BLaER1 treated with 17β-estradiol and CSF1 and Interleukin-3, amounts not matched to agents 10 nM and 100 nM (cell line): ENCODE data around the gene MRPL4.

Source experiments
- H3K27ac ChIP-seq, 11 experiments: shearing (Covaris generic); formaldehyde crosslinking; 2 replicates each; pipeline ENCODE4 v1.8.1; 2022
- H3K27me3 ChIP-seq, 11 experiments: shearing (Covaris generic); formaldehyde crosslinking; 2 replicates each; pipeline ENCODE4 v1.8.1; 2022
- H3K36me3 ChIP-seq, 11 experiments: shearing (Covaris generic); formaldehyde crosslinking; 2 replicates each; pipeline ENCODE4 v1.8.1; 2022
- H3K4me1 ChIP-seq, 10 experiments: shearing (Covaris generic); formaldehyde crosslinking; 2 replicates each; pipeline ENCODE4 v1.8.1; 2022
- H3K4me2 ChIP-seq, 11 experiments: shearing (Covaris generic); formaldehyde crosslinking; 2 replicates each; pipeline ENCODE4 v1.8.1; 2022
- H3K4me3 ChIP-seq, 10 experiments: shearing (Covaris generic); formaldehyde crosslinking; 2 replicates each; pipeline ENCODE4 v1.8.1; 2022
- H3K9ac ChIP-seq, 11 experiments: shearing (Covaris generic); formaldehyde crosslinking; 2 replicates each; pipeline ENCODE4 v1.8.1; 2022
- H3K9me3 ChIP-seq, 11 experiments: shearing (Covaris generic); formaldehyde crosslinking; replicated peaks in 1 of 11; 2 replicates each; pipeline ENCODE4 v1.8.1; 2022
- H4K20me1 ChIP-seq, 11 experiments: shearing (Covaris generic); formaldehyde crosslinking; 2 replicates each; pipeline ENCODE4 v1.8.1; 2022
- Cebpa-rat ChIP-seq, 11 experiments: shearing (Covaris generic); IDR thresholded peaks; 2 replicates each; pipeline ENCODE4 v1.8.1; 2022

The MRPL4 gene

DNA sequence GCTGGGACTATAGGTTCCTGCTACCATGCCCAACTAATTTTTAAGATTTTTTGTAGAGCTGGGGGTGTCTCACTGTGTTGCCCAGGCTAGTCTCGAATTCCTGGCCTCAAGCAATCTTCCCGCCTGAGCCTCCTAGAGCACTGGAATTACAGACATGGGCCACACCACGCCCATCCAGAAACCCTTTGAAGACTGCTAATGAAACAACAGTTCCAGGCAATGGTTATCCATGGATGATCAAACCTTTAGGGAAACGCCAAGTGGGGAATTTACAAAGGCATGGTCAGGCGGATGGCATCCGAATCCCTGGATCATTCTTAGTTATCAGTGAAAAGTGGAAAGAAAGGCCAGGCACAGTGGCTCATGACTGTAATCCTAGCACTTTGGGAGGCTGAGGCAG is 40.3 kb upstream of the MRPL4 start:
- peaks cover 7 to 66% (median 34%) of the 10 kb centered on the region in 10 experiments; a peak in 19 of 20 replicates for H3K4me1 ChIP-seq
- no peak overlapping the region for H3K4me3 ChIP-seq
- H3K27ac ChIP-seq, result peak overlapping the region in 6 of 11 experiments; percentile 32 to 86 (median 52); a peak in 10 of 22 replicates
- peaks cover 0 to 9% (median 7%) of the 10 kb centered on the region in 11 experiments; a peak in 8 of 22 replicates for H3K9me3 ChIP-seq
- H3K4me2 ChIP-seq, result peak overlapping the region in 8 of 11 experiments; percentile 30 to 89 (median 56); a peak in 14 of 22 replicates
- peaks cover 0 to 6% (median 0%) of the 10 kb centered on the region in 11 experiments; a peak in 6 of 22 replicates for H3K36me3 ChIP-seq
- peak overlapping the region in 4 of 11 experiments; percentile 2 to 51 (median 32); a peak in 6 of 22 replicates for H3K9ac ChIP-seq
- no peak for TF ChIP-seq Cebpa-rat (IDR thresholded peaks at IDR 0.05)
- peaks cover 0 to 4% (median 0%) of the 10 kb centered on the region in 11 experiments; a peak in 1 of 22 replicates for H4K20me1 ChIP-seq
- no peaks in the 10 kb centered on the region for H3K27me3 ChIP-seq

DNA sequence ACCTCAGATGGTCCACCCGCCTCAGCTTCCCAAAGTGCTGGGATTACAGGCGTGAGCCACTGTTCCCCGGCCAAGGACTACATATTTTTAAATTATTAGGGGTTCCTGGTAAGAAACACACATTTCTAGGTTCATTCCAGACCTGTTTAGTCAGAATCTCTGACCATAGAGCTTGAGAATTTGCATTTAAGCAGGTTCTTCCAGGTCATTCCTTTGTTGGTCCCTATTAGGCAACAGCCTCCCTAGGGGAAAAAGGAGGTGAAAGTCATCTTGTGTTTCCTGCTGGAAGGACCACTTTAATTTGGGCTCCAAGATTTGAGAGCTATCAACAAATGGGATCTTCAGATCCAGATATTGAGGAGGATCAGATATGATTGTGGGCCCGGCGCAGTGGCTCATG is 37.2 kb upstream of the MRPL4 start:
- Histone ChIP-seq H3K4me1 (peaks cover 1 to 47% (median 24%) of the 10 kb centered on the region in 10 experiments; a peak in 17 of 20 replicates), H4K20me1 (peaks cover 0 to 7% (median 0%) of the 10 kb centered on the region in 11 experiments; a peak in 3 of 22 replicates), H3K4me2 (no peak overlapping the region), H3K27ac (no peak overlapping the region), H3K4me3 (no peak overlapping the region), H3K9me3 (no peaks in the 10 kb centered on the region), H3K36me3 (peaks cover 0 to 27% (median 10%) of the 10 kb centered on the region in 11 experiments; a peak in 10 of 22 replicates), H3K27me3 (no peaks in the 10 kb centered on the region), H3K9ac (no peak overlapping the region)
- TF ChIP-seq Cebpa-rat (IDR thresholded peaks at IDR 0.05), result no peak

DNA sequence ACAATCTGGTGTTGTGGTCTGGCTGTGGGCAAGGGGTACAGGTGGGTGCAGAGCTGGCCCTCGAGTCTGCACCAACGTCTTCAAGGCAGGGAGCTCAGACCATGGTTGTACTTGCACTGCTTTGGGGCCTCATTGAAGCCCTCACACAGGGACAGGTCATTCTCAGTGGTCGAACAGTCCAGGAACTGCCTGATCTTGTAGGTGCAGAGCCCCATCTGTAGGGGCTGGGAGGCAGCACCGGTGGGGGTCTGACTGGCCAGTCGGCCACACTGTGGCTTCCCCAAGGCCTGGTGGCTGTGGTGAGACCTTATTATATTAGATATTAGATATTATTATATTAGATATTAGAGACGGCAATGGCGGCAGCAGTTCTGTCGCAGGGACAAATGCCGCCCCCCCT is 34.9 kb upstream of the MRPL4 start:
- no peak for TF ChIP-seq Cebpa-rat (IDR thresholded peaks at IDR 0.05)
- Histone ChIP-seq H3K4me1 (peaks cover 10 to 49% (median 24%) of the 10 kb centered on the region in 10 experiments; a peak in 18 of 20 replicates), H3K4me2 (no peak overlapping the region)

DNA sequence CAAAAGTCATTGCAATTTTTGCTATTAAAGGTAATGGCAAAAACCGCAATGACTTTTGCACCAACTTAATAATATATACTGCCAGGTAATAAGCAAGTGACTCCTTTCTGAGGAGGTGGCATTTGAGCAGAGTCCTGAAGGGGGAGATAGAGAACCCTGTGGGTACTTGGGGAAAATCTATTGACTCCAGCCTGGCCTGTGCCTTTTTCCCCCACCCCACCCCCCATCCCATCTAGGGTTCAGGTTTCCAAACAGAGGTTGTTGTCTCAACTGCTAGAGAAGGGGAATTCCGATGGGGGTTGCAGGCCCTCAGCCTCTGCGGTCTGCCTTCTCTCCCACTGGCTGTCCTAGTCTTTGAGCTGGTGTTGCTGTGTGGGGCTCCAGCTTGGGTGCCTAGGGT is 32.3 kb upstream of the MRPL4 start:
- H3K9me3 ChIP-seq, result no peaks in the 10 kb centered on the region
- peaks cover 8 to 62% (median 36%) of the 10 kb centered on the region in 11 experiments; a peak in 21 of 22 replicates for H3K36me3 ChIP-seq
- peaks cover 19 to 57% (median 34%) of the 10 kb centered on the region in 10 experiments for H3K4me1 ChIP-seq
- no peak for TF ChIP-seq Cebpa-rat (IDR thresholded peaks at IDR 0.05)
- H3K27ac ChIP-seq, result peak overlapping the region in 4 of 11 experiments; percentile 23 to 44 (median 34); a peak in 4 of 22 replicates
- H4K20me1 ChIP-seq, result peaks cover 0 to 49% (median 8%) of the 10 kb centered on the region in 11 experiments; a peak in 14 of 22 replicates
- H3K4me3 ChIP-seq, result no peak overlapping the region
- H3K9ac ChIP-seq, result no peak overlapping the region; a peak in 1 of 22 replicates
- peak overlapping the region in 7 of 11 experiments; percentile 10 to 59 (median 19); a peak in 9 of 22 replicates for H3K4me2 ChIP-seq
- no peaks in the 10 kb centered on the region for H3K27me3 ChIP-seq

More for the DNA sequence above, 34.9 kb upstream of the MRPL4 start:
- Histone ChIP-seq H3K36me3 (peaks cover 0 to 40% (median 20%) of the 10 kb centered on the region in 11 experiments; a peak in 11 of 22 replicates), H4K20me1 (peaks cover 0 to 25% (median 4%) of the 10 kb centered on the region in 11 experiments; a peak in 7 of 22 replicates), H3K27ac (no peak overlapping the region), H3K27me3 (no peaks in the 10 kb centered on the region), H3K4me3 (no peak overlapping the region), H3K9ac (no peak overlapping the region), H3K9me3 (no peaks in the 10 kb centered on the region)

DNA sequence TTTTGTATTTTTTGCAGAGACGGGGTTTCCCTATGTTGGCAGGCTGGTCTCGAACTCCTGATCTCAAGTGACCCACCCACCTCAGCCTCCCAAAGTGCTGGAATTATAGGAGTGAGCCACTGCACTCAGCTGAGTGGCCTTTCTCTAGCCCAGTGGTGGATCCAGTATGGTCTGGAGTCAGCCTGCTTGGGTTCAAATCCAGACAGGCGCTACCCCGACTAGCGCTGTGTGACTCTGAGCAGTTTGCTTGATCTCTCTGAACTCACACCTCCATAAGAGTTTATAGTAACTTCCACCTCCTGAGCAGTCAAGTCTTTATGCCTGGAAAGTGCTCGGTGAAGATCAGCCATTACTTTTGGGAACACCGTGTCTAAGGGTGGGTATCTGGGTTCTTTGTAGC is 31.3 kb upstream of the MRPL4 start:
- Histone ChIP-seq H3K36me3 (peaks cover 12 to 68% (median 45%) of the 10 kb centered on the region in 11 experiments; a peak in 21 of 22 replicates), H4K20me1 (peaks cover 0 to 59% (median 17%) of the 10 kb centered on the region in 11 experiments; a peak in 17 of 22 replicates), H3K4me3 (no peak overlapping the region), H3K4me1 (peaks cover 19 to 61% (median 34%) of the 10 kb centered on the region in 10 experiments), H3K9ac (0 out of 22 replicates have a peak overlapping the region, but pooled peaks of 1 of the 11 experiments have one; percentile 29), H3K4me2 (peak overlapping the region in 3 of 11 experiments; percentile 56 to 71 (median 68); a peak in 6 of 22 replicates), H3K9me3 (no peaks in the 10 kb centered on the region), H3K27ac (peak overlapping the region in 5 of 11 experiments; percentile 21 to 44 (median 35); a peak in 5 of 22 replicates), H3K27me3 (no peaks in the 10 kb centered on the region)
- TF ChIP-seq Cebpa-rat (IDR thresholded peaks at IDR 0.05), result no peak

DNA sequence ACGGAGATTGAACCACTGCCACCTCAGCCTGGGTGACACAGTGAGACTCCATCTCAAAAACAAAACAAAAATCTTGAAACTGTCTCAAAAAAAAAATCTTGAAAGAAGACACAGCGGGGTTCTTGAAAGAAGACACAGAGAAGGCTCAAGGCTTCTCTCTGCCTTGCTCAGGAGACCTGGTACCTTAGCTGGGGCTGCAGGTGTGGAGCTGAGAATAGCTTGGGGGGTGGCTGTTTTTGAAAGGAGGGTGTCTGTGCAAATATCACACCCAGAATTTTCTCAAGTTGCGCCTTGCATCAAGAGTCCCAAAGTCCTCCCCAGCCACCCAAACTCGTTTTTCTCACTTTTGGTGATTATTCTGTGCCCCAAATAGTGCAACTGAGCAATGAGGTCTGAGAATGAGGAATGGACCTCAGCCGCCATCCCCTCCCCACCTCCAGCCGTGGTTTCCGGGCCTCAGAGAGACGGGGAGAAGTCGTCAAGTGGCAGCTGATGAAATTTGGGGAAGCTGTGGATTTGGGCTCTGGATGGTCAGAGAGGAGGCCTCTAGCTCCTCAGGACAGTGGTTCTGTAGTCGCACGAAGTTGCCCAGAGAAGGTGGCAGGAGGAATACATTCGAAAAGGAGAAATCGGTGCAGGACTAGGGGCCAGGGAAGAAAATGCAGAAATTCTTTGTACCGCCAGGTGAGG is 29.7 kb upstream of the MRPL4 start:
- peaks cover 14 to 65% (median 41%) of the 10 kb centered on the region in 11 experiments; a peak in 21 of 22 replicates for H3K36me3 ChIP-seq
- no peak for TF ChIP-seq Cebpa-rat (IDR thresholded peaks at IDR 0.05)
- H3K9me3 ChIP-seq, result no peaks in the 10 kb centered on the region
- H4K20me1 ChIP-seq, result peaks cover 2 to 74% (median 30%) of the 10 kb centered on the region in 11 experiments; a peak in 17 of 22 replicates
- peaks cover 22 to 75% (median 45%) of the 10 kb centered on the region in 10 experiments for H3K4me1 ChIP-seq
- H3K27me3 ChIP-seq, result no peaks in the 10 kb centered on the region
- H3K4me3 ChIP-seq, result no peak overlapping the region
- peak overlapping the region in 5 of 11 experiments; percentile 0 to 49 (median 20); a peak in 6 of 22 replicates for H3K27ac ChIP-seq
- peak overlapping the region in 3 of 11 experiments; percentile 26 to 33 (median 31); a peak in 4 of 22 replicates for H3K9ac ChIP-seq
- H3K4me2 ChIP-seq, result peak overlapping the region; percentile 2 to 83 (median 41); a peak in 19 of 22 replicates

DNA sequence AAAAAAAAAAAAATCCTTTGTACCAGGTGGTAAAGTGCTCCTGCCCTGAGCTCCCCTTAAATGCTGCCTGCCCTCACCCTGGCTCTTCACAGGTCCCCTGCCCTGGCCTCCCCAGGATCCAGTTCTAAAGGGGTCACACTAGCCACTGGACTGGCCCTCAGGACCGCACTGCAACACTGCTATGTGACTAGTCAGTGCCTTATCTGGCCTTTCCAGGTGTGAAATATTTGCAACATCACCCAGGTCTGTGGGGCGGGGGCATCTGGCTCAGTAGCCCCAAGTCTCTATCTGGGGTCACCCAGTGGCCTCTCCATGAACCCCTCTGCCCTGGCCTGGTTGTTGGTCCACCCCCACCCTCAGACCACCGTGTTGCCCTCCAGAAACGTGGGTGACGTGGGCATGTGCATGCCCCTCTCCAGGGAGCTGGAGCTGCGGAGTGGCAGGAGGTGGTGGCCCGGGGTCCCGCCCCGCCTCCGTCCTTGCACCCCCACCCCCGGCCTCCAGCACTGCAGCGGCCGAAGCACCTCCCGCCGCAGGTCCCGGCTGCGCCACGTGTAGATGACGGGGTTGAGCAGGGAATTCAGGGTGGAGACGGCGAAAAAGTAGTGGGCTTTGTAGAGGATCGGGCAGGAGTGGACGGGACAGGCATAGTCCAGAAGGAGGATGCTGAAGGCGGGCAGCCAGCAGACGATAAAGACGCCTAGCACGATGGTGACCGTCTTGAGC is 28.4 kb upstream of the MRPL4 start:
- peak overlapping the region in 2 of 11 experiments; percentile 41 to 71; a peak in 4 of 22 replicates for H3K4me2 ChIP-seq
- H3K27ac ChIP-seq, result 0 out of 22 replicates have a peak overlapping the region, but pooled peaks of 1 of the 11 experiments have one; percentile 17
- TF ChIP-seq Cebpa-rat (IDR thresholded peaks at IDR 0.05), result no peak

DNA sequence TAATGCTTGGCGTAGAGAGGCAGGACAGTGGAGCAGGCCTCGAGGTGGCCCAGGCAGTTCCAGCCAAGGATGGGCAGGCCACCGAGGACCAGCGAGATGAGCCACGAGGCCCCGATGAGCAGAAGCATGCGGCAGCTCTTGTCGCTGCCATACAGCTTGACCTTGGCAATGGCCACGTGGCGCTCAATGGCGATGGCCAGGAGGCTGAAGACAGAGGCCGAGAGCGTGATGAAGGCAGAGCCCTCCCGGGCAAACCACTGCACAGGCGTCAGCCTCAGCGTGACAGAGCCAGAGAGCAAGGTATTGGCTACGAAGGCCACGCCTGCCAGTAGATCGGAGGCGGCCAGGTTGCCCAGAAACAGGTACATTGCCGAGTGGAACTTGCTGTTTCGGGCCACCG is 27.7 kb upstream of the MRPL4 start:
- no peak overlapping the region for H3K4me2 ChIP-seq
- no peaks in the 10 kb centered on the region for H3K9me3 ChIP-seq
- peaks cover 4 to 94% (median 46%) of the 10 kb centered on the region in 11 experiments; a peak in 17 of 22 replicates for H4K20me1 ChIP-seq
- TF ChIP-seq Cebpa-rat (IDR thresholded peaks at IDR 0.05), result no peak
- peaks cover 42 to 88% (median 65%) of the 10 kb centered on the region in 10 experiments for H3K4me1 ChIP-seq
- H3K27ac ChIP-seq, result no peak overlapping the region
- H3K4me3 ChIP-seq, result no peak overlapping the region
- H3K27me3 ChIP-seq, result no peaks in the 10 kb centered on the region
- peaks cover 10 to 59% (median 35%) of the 10 kb centered on the region in 11 experiments; a peak in 21 of 22 replicates for H3K36me3 ChIP-seq
- H3K9ac ChIP-seq, result no peak overlapping the region

More for the DNA sequence above, 28.4 kb upstream of the MRPL4 start:
- peaks cover 35 to 88% (median 58%) of the 10 kb centered on the region in 10 experiments for H3K4me1 ChIP-seq
- no peaks in the 10 kb centered on the region for H3K9me3 ChIP-seq
- H3K36me3 ChIP-seq, result peaks cover 10 to 62% (median 35%) of the 10 kb centered on the region in 11 experiments; a peak in 21 of 22 replicates
- no peaks in the 10 kb centered on the region for H3K27me3 ChIP-seq
- H3K4me3 ChIP-seq, result no peak overlapping the region
- H3K9ac ChIP-seq, result peak overlapping the region in 2 of 11 experiments; percentile 31 to 38; a peak in 1 of 22 replicates
- H4K20me1 ChIP-seq, result peaks cover 4 to 87% (median 42%) of the 10 kb centered on the region in 11 experiments; a peak in 17 of 22 replicates
